ENCODE measurements around the gene MAML3.

The MAML3 gene

GRCh38 chr4:139858436-139859205 is 295.4 kb downstream of the MAML3 start:
- H3K36me3 ChIP-seq (replicated peaks) = no peaks in the 10 kb centered on the region
- in situ Hi-C loops (cut with MboI; ENCODE audit: low sequenced_read_pairs) = no loop called here
- no peaks in the 10 kb centered on the region for H3K9me3 ChIP-seq
- peaks cover 8% of the 10 kb centered on the region for H3K4me1 ChIP-seq
- DNase-seq (ENCODE audit: low spot score in 2 of 2) = no peak
- H3K4me3 ChIP-seq = no peak overlapping the region
- no peaks in the 10 kb centered on the region for H3K27me3 ChIP-seq (ENCODE audit: low read depth)

- Histone ChIP-seq H3K4me3 (no peak overlapping the region), H3K4me1 (peaks cover 8% of the 10 kb centered on the region), H3K36me3 (replicated peaks) (no peaks in the 10 kb centered on the region), H3K27me3 (ENCODE audit: low read depth) (no peaks in the 10 kb centered on the region), H3K9me3 (no peaks in the 10 kb centered on the region)
- DNase-seq (ENCODE audit: low spot score in 2 of 2) = no peak
- in situ Hi-C loops (cut with MboI; ENCODE audit: low sequenced_read_pairs) = no loop called here
Observed at GRCh38 chr4:139857977-139858376, 296.0 kb downstream of the MAML3 start.

- Histone ChIP-seq H3K9me3 (no peaks in the 10 kb centered on the region), H3K27me3 (ENCODE audit: low read depth) (no peaks in the 10 kb centered on the region), H3K4me1 (peaks cover 8% of the 10 kb centered on the region), H3K36me3 (replicated peaks) (no peaks in the 10 kb centered on the region), H3K4me3 (no peak overlapping the region)
- in situ Hi-C loops (cut with MboI; ENCODE audit: low sequenced_read_pairs) = no loop called here
- DNase-seq (ENCODE audit: low spot score in 2 of 2) = peak; percentile 37 to 57
Observed at GRCh38 chr4:139857021-139857420, 297.0 kb downstream of the MAML3 start.

GRCh38 chr4:139854668-139855403 is 299.1 kb downstream of the MAML3 start:
- no peaks in the 10 kb centered on the region for H3K36me3 ChIP-seq (replicated peaks)
- H3K9me3 ChIP-seq = no peaks in the 10 kb centered on the region
- no peak overlapping the region for H3K4me3 ChIP-seq
- DNase-seq (ENCODE audit: low spot score in 2 of 2) = no peak
- peaks cover 8% of the 10 kb centered on the region for H3K4me1 ChIP-seq
- H3K27me3 ChIP-seq (ENCODE audit: low read depth) = no peaks in the 10 kb centered on the region
- in situ Hi-C loops (cut with MboI; ENCODE audit: low sequenced_read_pairs) = no loop called here

- Histone ChIP-seq H3K4me1 (peaks cover 8% of the 10 kb centered on the region), H3K36me3 (replicated peaks) (no peaks in the 10 kb centered on the region), H3K4me3 (no peak overlapping the region), H3K9me3 (no peaks in the 10 kb centered on the region), H3K27me3 (ENCODE audit: low read depth) (no peaks in the 10 kb centered on the region)
- in situ Hi-C loops (cut with MboI; ENCODE audit: low sequenced_read_pairs) = no loop called here
- no peak for DNase-seq (ENCODE audit: low spot score in 2 of 2)
Observed at GRCh38 chr4:139853309-139853708, 300.7 kb downstream of the MAML3 start.

- Histone ChIP-seq H3K27me3 (ENCODE audit: low read depth) (no peaks in the 10 kb centered on the region), H3K4me1 (peaks cover 11% of the 10 kb centered on the region), H3K36me3 (replicated peaks) (no peaks in the 10 kb centered on the region), H3K9me3 (no peaks in the 10 kb centered on the region), H3K4me3 (no peak overlapping the region)
- in situ Hi-C loops (cut with MboI; ENCODE audit: low sequenced_read_pairs) = no loop called here
- no peak for DNase-seq (ENCODE audit: low spot score in 2 of 2)
Observed at GRCh38 chr4:139852612-139853269, 301.2 kb downstream of the MAML3 start.

GRCh38 chr4:139851639-139852038 is 302.3 kb downstream of the MAML3 start:
- Histone ChIP-seq H3K4me1 (peaks cover 6% of the 10 kb centered on the region; the same call in 1 of the 2 replicates), H3K27me3 (ENCODE audit: low read depth) (no peaks in the 10 kb centered on the region), H3K9me3 (no peaks in the 10 kb centered on the region), H3K36me3 (replicated peaks) (no peaks in the 10 kb centered on the region), H3K4me3 (no peak overlapping the region)
- no peak for DNase-seq (ENCODE audit: low spot score in 2 of 2)
- in situ Hi-C loops (cut with MboI; ENCODE audit: low sequenced_read_pairs) = no loop called here

- H3K36me3 ChIP-seq (replicated peaks) = no peaks in the 10 kb centered on the region
- in situ Hi-C loops (cut with MboI; ENCODE audit: low sequenced_read_pairs) = no loop called here
- no peak for DNase-seq (ENCODE audit: low spot score in 2 of 2)
- H3K4me3 ChIP-seq = no peak overlapping the region
- H3K9me3 ChIP-seq = no peaks in the 10 kb centered on the region
- no peaks in the 10 kb centered on the region for H3K27me3 ChIP-seq (ENCODE audit: low read depth)
- H3K4me1 ChIP-seq = peaks cover 6% of the 10 kb centered on the region; the same call in 1 of the 2 replicates
Observed at GRCh38 chr4:139851133-139851532, 302.9 kb downstream of the MAML3 start.

- Histone ChIP-seq H3K9me3 (no peaks in the 10 kb centered on the region), H3K4me3 (no peak overlapping the region), H3K4me1 (peaks cover 6% of the 10 kb centered on the region; the same call in 1 of the 2 replicates), H3K36me3 (replicated peaks) (no peaks in the 10 kb centered on the region), H3K27me3 (ENCODE audit: low read depth) (no peaks in the 10 kb centered on the region)
- DNase-seq (ENCODE audit: low spot score in 2 of 2) = no peak
- in situ Hi-C loops (cut with MboI; ENCODE audit: low sequenced_read_pairs) = no loop called here
Observed at GRCh38 chr4:139849219-139849618, 304.8 kb downstream of the MAML3 start.

- peaks cover 6% of the 10 kb centered on the region; the same call in 1 of the 2 replicates for H3K4me1 ChIP-seq
- H3K36me3 ChIP-seq (replicated peaks) = no peaks in the 10 kb centered on the region
- H3K27me3 ChIP-seq (ENCODE audit: low read depth) = no peaks in the 10 kb centered on the region
- no peak for DNase-seq (ENCODE audit: low spot score in 2 of 2)
- in situ Hi-C loops (cut with MboI; ENCODE audit: low sequenced_read_pairs) = no loop called here
- H3K9me3 ChIP-seq = no peaks in the 10 kb centered on the region
- H3K4me3 ChIP-seq = no peak overlapping the region
Observed at GRCh38 chr4:139848028-139848427, 306.0 kb downstream of the MAML3 start.

GRCh38 chr4:139847602-139848001 is 306.4 kb downstream of the MAML3 start:
- in situ Hi-C loops (cut with MboI; ENCODE audit: low sequenced_read_pairs) = no loop called here
- DNase-seq (ENCODE audit: low spot score in 2 of 2) = peak in 1 of 2 experiments; percentile 28

GRCh38 chr4:139846766-139847165 is 307.2 kb downstream of the MAML3 start:
- Histone ChIP-seq H3K9me3 (no peaks in the 10 kb centered on the region), H3K4me1 (peaks cover 6% of the 10 kb centered on the region; the same call in 1 of the 2 replicates), H3K4me3 (no peak overlapping the region), H3K27me3 (ENCODE audit: low read depth) (no peaks in the 10 kb centered on the region), H3K36me3 (replicated peaks) (no peaks in the 10 kb centered on the region)
- in situ Hi-C loops (cut with MboI; ENCODE audit: low sequenced_read_pairs) = no loop called here
- no peak for DNase-seq (ENCODE audit: low spot score in 2 of 2)

More at GRCh38 chr4:139847602-139848001, 306.4 kb downstream of the MAML3 start:
- no peak overlapping the region for H3K4me3 ChIP-seq
- no peaks in the 10 kb centered on the region for H3K27me3 ChIP-seq (ENCODE audit: low read depth)
- H3K36me3 ChIP-seq (replicated peaks) = no peaks in the 10 kb centered on the region
- H3K4me1 ChIP-seq = peaks cover 6% of the 10 kb centered on the region; the same call in 1 of the 2 replicates
- no peaks in the 10 kb centered on the region for H3K9me3 ChIP-seq

- Histone ChIP-seq H3K27me3 (ENCODE audit: low read depth) (no peaks in the 10 kb centered on the region), H3K36me3 (replicated peaks) (no peaks in the 10 kb centered on the region), H3K4me1 (peaks cover 6% of the 10 kb centered on the region; the same call in 1 of the 2 replicates), H3K9me3 (no peaks in the 10 kb centered on the region), H3K4me3 (no peak overlapping the region)
- no peak for DNase-seq (ENCODE audit: low spot score in 2 of 2)
- in situ Hi-C loops (cut with MboI; ENCODE audit: low sequenced_read_pairs) = no loop called here
Observed at GRCh38 chr4:139845453-139846093, 308.4 kb downstream of the MAML3 start.
